Activated CD4-positive, CD25-positive, alpha-beta regulatory T cell treated with anti-CD3 and anti-CD28 coated beads, Interleukin-2, amount 50 U/mL, for 72 hours (primary cell): ENCODE data around the gene RAMP3.

Experiments
- DNase-seq: peaks from one replicate; pipeline ENCODE4 v3.0.0; 2021

Gene RAMP3

GRCh38 chr7:45181286-45181960 lies 23.8 kb downstream of the RAMP3 start:
- peak; percentile 19 for DNase-seq

- DNase-seq, result peak; percentile 17
Observed at GRCh38 chr7:45181991-45182855, 24.6 kb downstream of the RAMP3 start.

GRCh38 chr7:45182856-45183710 lies 25.5 kb downstream of the RAMP3 start:
- peak; percentile 14 for DNase-seq

- peak; percentile 17 for DNase-seq
Observed at GRCh38 chr7:45183711-45184210, 26.2 kb downstream of the RAMP3 start.

GRCh38 chr7:45184326-45185027 lies 26.9 kb downstream of the RAMP3 start:
- DNase-seq, result peak; percentile 17

- DNase-seq, result no peak
Observed at GRCh38 chr7:45185028-45185863, 27.7 kb downstream of the RAMP3 start.

- no peak for DNase-seq
Observed at GRCh38 chr7:45185864-45186250, 28.3 kb downstream of the RAMP3 start.

GRCh38 chr7:45186261-45186813 lies 28.7 kb downstream of the RAMP3 start:
- no peak for DNase-seq

- DNase-seq, result peak; percentile 16
Observed at GRCh38 chr7:45187089-45187945, 29.7 kb downstream of the RAMP3 start.

GRCh38 chr7:45187946-45188411 lies 30.4 kb downstream of the RAMP3 start:
- peak; percentile 12 for DNase-seq

GRCh38 chr7:45188736-45189135 lies 31.1 kb downstream of the RAMP3 start:
- peak; percentile 14 for DNase-seq

GRCh38 chr7:45189151-45189970 lies 31.8 kb downstream of the RAMP3 start:
- peak; percentile 21 for DNase-seq

- DNase-seq, result peak; percentile 23
Observed at GRCh38 chr7:45190406-45191165, 33.0 kb downstream of the RAMP3 start.

- no peak for DNase-seq
Observed at GRCh38 chr7:45191396-45191795, 33.8 kb downstream of the RAMP3 start.

GRCh38 chr7:45192621-45193041 lies 35.0 kb downstream of the RAMP3 start:
- no peak for DNase-seq

- no peak for DNase-seq
Observed at GRCh38 chr7:45193828-45194227, 36.2 kb downstream of the RAMP3 start.

- DNase-seq, result no peak
Observed at GRCh38 chr7:45196374-45196773, 38.8 kb downstream of the RAMP3 start.

- no peak for DNase-seq
Observed at GRCh38 chr7:45197461-45197860, 39.9 kb downstream of the RAMP3 start.
